DOHH2 (cell line): Measurements from ENCODE around the gene UBR7.

Experiments used
- H3F3A ChIP-seq: fragments of 200-600 bp; sonication (generic), shearing (Covaris generic); 2 replicates; pipeline ENCODE4 v1.6.0; 2016; ENCODE audit warnings: antibody characterized with exemption, mild to moderate bottlenecking; ENCODE audit not compliant: control insufficient read depth, insufficient read depth
- H3K27ac ChIP-seq: fragments of 200-600 bp; sonication (generic); 2 replicates; pipeline ENCODE4 v1.5.1; 2014; ENCODE audit warnings: low read depth, mild to moderate bottlenecking, low read length, moderate library complexity
- H3K27me3 ChIP-seq: fragments of 200-600 bp; sonication (generic); 2 replicates; pipeline ENCODE4 v1.6.1; 2014; ENCODE audit warnings: mild to moderate bottlenecking, low read length, mixed read lengths; ENCODE audit not compliant: control insufficient read depth
- H3K36me3 ChIP-seq: fragments of 200-600 bp; sonication (generic); 2 replicates; pipeline ENCODE4 v1.6.1; 2014; ENCODE audit warnings: mild to moderate bottlenecking, low read length, moderate library complexity, mixed read lengths; ENCODE audit not compliant: control insufficient read depth
- H3K4me1 ChIP-seq: fragments of 200-600 bp; sonication (generic); 2 replicates; pipeline ENCODE4 v1.6.1; 2014; ENCODE audit warnings: mild to moderate bottlenecking, low read length, mixed read lengths; ENCODE audit not compliant: control insufficient read depth
- H3K4me2 ChIP-seq: fragments of 200-600 bp; sonication (generic); 2 replicates; pipeline ENCODE4 v1.6.0; 2014; ENCODE audit warnings: mild to moderate bottlenecking, low read length, moderate library complexity
- H3K4me3 ChIP-seq: fragments of 200-600 bp; sonication (generic); 2 replicates; pipeline ENCODE4 v1.5.1; 2014; ENCODE audit warnings: mild to moderate bottlenecking, low read length, mixed read lengths
- H3K79me2 ChIP-seq: fragments of 200-600 bp; sonication (generic); 2 replicates; pipeline ENCODE4 v1.6.1; 2014; ENCODE audit warnings: mild to moderate bottlenecking, low read length, mixed read lengths; ENCODE audit not compliant: control insufficient read depth
- H3K9me2 ChIP-seq: fragments of 200-600 bp; sonication (generic); replicated peaks from 2 replicates; pipeline ENCODE4 v1.6.1; 2014; ENCODE audit warnings: mild to moderate bottlenecking, low read length, mixed read lengths; ENCODE audit not compliant: control insufficient read depth
- H3K9me3 ChIP-seq: fragments of 200-600 bp; sonication (generic); 2 replicates; pipeline ENCODE4 v1.6.1; 2014; ENCODE audit warnings: antibody characterized with exemption, low read length, mixed read lengths; ENCODE audit not compliant: control insufficient read depth, insufficient read depth
- H4K20me1 ChIP-seq: fragments of 200-600 bp; sonication (generic); 2 replicates; pipeline ENCODE4 v1.6.0; 2014; ENCODE audit warnings: low read depth, mild to moderate bottlenecking, antibody characterized with exemption, low read length, moderate library complexity; ENCODE audit not compliant: control insufficient read depth, insufficient read depth
- EZH2phosphoT487 ChIP-seq: fragments of 200-600 bp; sonication (generic); IDR thresholded peaks from 2 replicates; pipeline ENCODE4 v1.6.1; 2017; ENCODE audit warnings: borderline replicate concordance, mild to moderate bottlenecking, antibody characterized with exemption, low read length, moderate library complexity, mixed read lengths
- TF ChIP-seq, protein P1 (sequence below): fragments of 200-600 bp; sonication (generic); IDR thresholded peaks from one replicate; pipeline ENCODE4 v1.5.1; 2014; ENCODE audit warnings: antibody characterized with exemption, mild to moderate bottlenecking, low read depth, low read length; ENCODE audit not compliant: poor library complexity, severe bottlenecking

The UBR7 gene

DNA sequence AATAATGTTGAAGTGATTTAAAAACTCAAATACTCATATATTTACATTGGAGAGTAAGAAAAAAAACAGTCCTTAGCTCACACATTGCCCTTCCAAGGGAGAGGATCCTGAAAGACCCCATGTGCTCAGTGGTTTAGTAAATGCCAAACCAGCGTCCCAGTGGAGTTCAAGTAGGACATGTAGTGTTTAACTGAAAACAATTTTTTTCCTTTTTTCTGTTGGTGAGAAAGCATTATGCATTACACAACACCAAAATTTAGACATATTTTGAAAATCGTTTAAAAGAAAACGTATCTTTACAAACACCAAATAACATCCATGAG is 33.6 kb downstream of the UBR7 start:
- Histone ChIP-seq H3K79me2 (no peaks in the 10 kb centered on the region), H3F3A (no peaks in the 10 kb centered on the region), H3K4me1 (no peaks in the 10 kb centered on the region), H3K27ac (no peak overlapping the region), H3K27me3 (no peaks in the 10 kb centered on the region), H4K20me1 (no peaks in the 10 kb centered on the region), H3K9me2 (no peaks in the 10 kb centered on the region), H3K4me2 (no peak overlapping the region), H3K9me3 (no peaks in the 10 kb centered on the region), H3K36me3 (peaks cover 10% of the 10 kb centered on the region), H3K4me3 (no peak overlapping the region)
- no peak for TF ChIP-seq EZH2phosphoT487
- TF ChIP-seq, protein P1, sequence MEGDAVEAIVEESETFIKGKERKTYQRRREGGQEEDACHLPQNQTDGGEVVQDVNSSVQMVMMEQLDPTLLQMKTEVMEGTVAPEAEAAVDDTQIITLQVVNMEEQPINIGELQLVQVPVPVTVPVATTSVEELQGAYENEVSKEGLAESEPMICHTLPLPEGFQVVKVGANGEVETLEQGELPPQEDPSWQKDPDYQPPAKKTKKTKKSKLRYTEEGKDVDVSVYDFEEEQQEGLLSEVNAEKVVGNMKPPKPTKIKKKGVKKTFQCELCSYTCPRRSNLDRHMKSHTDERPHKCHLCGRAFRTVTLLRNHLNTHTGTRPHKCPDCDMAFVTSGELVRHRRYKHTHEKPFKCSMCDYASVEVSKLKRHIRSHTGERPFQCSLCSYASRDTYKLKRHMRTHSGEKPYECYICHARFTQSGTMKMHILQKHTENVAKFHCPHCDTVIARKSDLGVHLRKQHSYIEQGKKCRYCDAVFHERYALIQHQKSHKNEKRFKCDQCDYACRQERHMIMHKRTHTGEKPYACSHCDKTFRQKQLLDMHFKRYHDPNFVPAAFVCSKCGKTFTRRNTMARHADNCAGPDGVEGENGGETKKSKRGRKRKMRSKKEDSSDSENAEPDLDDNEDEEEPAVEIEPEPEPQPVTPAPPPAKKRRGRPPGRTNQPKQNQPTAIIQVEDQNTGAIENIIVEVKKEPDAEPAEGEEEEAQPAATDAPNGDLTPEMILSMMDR: no peak

GRCh38 chr14:93245764-93246420 is 38.8 kb downstream of the UBR7 start:
- Histone ChIP-seq H3K27ac (no peak overlapping the region), H3K27me3 (no peaks in the 10 kb centered on the region), H3K9me3 (no peaks in the 10 kb centered on the region), H3K4me2 (no peak overlapping the region), H3K79me2 (no peaks in the 10 kb centered on the region), H3K4me3 (no peak overlapping the region), H4K20me1 (no peaks in the 10 kb centered on the region), H3F3A (no peaks in the 10 kb centered on the region), H3K36me3 (peaks cover 27% of the 10 kb centered on the region), H3K4me1 (no peaks in the 10 kb centered on the region), H3K9me2 (no peaks in the 10 kb centered on the region)
- TF ChIP-seq, protein P1: no peak
- no peak for TF ChIP-seq EZH2phosphoT487

DNA sequence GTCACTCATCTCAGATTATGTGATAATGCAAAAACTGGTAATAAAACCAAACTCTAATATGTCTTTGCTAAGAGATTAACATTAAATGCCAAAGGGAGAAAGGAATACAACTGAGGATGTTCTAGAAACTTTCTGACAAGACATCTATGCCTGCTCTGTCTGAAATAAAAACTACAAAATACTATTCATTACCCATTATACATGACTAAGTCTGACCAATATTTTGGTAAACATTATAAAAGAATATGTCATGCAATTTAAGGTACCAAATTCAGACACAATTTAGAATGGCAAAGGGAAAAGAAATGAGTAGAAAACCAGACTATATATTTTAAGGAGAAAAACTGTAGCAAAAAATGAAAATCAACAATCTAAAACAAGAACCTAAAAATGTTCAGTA is 39.5 kb downstream of the UBR7 start:
- Histone ChIP-seq H3K9me3 (no peaks in the 10 kb centered on the region), H3K4me2 (no peak overlapping the region), H3K9me2 (no peaks in the 10 kb centered on the region), H3K36me3 (peaks cover 30% of the 10 kb centered on the region), H3K27ac (no peak overlapping the region), H4K20me1 (no peaks in the 10 kb centered on the region), H3K79me2 (no peaks in the 10 kb centered on the region), H3F3A (no peaks in the 10 kb centered on the region), H3K4me3 (no peak overlapping the region), H3K27me3 (no peaks in the 10 kb centered on the region), H3K4me1 (no peaks in the 10 kb centered on the region)
- TF ChIP-seq, protein P1: no peak
- no peak for TF ChIP-seq EZH2phosphoT487
